OCI-LY1 (cell line): ENCODE data around the gene PREP.
"Not testable (repeated sequence)": the region's sequence is repeated elsewhere in the genome, so short reads cannot be mapped to it uniquely, and the experiment has no call there.

ENCODE experiments used
- H2AFZ ChIP-seq: fragments of 200-600 bp; sonication (generic), shearing (Covaris generic); 2 replicates; pipeline ENCODE4 v1.6.0; 2014; ENCODE audit warnings: antibody characterized with exemption, mild to moderate bottlenecking, low read length
- H3F3A ChIP-seq: fragments of 200-600 bp; sonication (generic), shearing (Covaris generic); 2 replicates; pipeline ENCODE4 v1.6.0; 2014; ENCODE audit warnings: mild to moderate bottlenecking, antibody characterized with exemption, low read length, moderate library complexity; ENCODE audit not compliant: insufficient read depth
- H3K27ac ChIP-seq: fragments of 200-600 bp; sonication (generic); 2 replicates; pipeline ENCODE4 v1.5.1; 2014; ENCODE audit warnings: low read length, mixed run types, mild to moderate bottlenecking, low read depth; ENCODE audit not compliant: poor library complexity, severe bottlenecking
- H3K27me3 ChIP-seq: fragments of 200-600 bp; sonication (generic); 2 replicates; pipeline ENCODE4 v1.6.0; 2014; ENCODE audit warnings: antibody characterized with exemption, mild to moderate bottlenecking, low read length, moderate library complexity; ENCODE audit not compliant: insufficient read depth
- H3K36me3 ChIP-seq: fragments of 200-600 bp; sonication (generic); 2 replicates; pipeline ENCODE4 v1.6.1; 2014; ENCODE audit warnings: mild to moderate bottlenecking, antibody characterized with exemption, low read length, moderate library complexity, mixed read lengths; ENCODE audit not compliant: insufficient read depth
- H3K4me1 ChIP-seq: fragments of 200-600 bp; sonication (generic); 2 replicates; pipeline ENCODE4 v1.5.1; 2014; ENCODE audit warnings: mild to moderate bottlenecking, low read length, moderate library complexity; ENCODE audit not compliant: insufficient read depth, severe bottlenecking
- H3K4me2 ChIP-seq: fragments of 200-600 bp; sonication (generic), shearing (Covaris generic); 2 replicates; pipeline ENCODE4 v1.6.1; 2014; ENCODE audit warnings: low read length
- H3K4me3 ChIP-seq: fragments of 200-600 bp; sonication (generic); 2 replicates; pipeline ENCODE4 v1.5.1; 2014; ENCODE audit warnings: low read length, low read depth, mild to moderate bottlenecking, mixed read lengths; ENCODE audit not compliant: poor library complexity, severe bottlenecking
- H3K79me2 ChIP-seq: fragments of 200-600 bp; shearing (Covaris generic); 2 replicates; pipeline ENCODE4 v1.6.1; 2016; ENCODE audit warnings: mixed run types, low read length, mixed read lengths; ENCODE audit not compliant: insufficient read depth
- H3K9ac ChIP-seq: fragments of 200-600 bp; sonication (generic), shearing (Covaris generic); 2 replicates; pipeline ENCODE4 v1.6.1; 2014; ENCODE audit warnings: mild to moderate bottlenecking, low read length, mixed read lengths
- H3K9me2 ChIP-seq: fragments of 200-600 bp; sonication (generic), shearing (Covaris generic); 2 replicates; pipeline ENCODE4 v1.6.1; 2014; ENCODE audit warnings: low read depth, mild to moderate bottlenecking, low read length, mixed read lengths
- H3K9me3 ChIP-seq: fragments of 200-600 bp; shearing (Covaris generic); 2 replicates; pipeline ENCODE4 v1.6.1; 2014; ENCODE audit warnings: low read length, mixed read lengths
- H4K20me1 ChIP-seq: fragments of 200-600 bp; sonication (generic), shearing (Covaris generic); 2 replicates; pipeline ENCODE4 v1.6.0; 2016; ENCODE audit warnings: mild to moderate bottlenecking, low read length; ENCODE audit not compliant: insufficient read depth
- EZH2 ChIP-seq: fragments of 200-600 bp; sonication (generic), shearing (Covaris generic); IDR thresholded peaks from 2 replicates; pipeline ENCODE4 v1.8.0; 2017; ENCODE audit warnings: borderline replicate concordance, mixed run types, mild to moderate bottlenecking, antibody characterized with exemption, low read length, moderate library complexity, mixed read lengths
- TF ChIP-seq, protein P1 (sequence below): fragments of 200-600 bp; sonication (generic), shearing (Covaris generic); IDR thresholded peaks from 2 replicates; pipeline ENCODE4 v1.5.1; 2017; ENCODE audit warnings: mild to moderate bottlenecking, antibody characterized with exemption, low read length, moderate library complexity, mixed read lengths

Gene PREP

DNA sequence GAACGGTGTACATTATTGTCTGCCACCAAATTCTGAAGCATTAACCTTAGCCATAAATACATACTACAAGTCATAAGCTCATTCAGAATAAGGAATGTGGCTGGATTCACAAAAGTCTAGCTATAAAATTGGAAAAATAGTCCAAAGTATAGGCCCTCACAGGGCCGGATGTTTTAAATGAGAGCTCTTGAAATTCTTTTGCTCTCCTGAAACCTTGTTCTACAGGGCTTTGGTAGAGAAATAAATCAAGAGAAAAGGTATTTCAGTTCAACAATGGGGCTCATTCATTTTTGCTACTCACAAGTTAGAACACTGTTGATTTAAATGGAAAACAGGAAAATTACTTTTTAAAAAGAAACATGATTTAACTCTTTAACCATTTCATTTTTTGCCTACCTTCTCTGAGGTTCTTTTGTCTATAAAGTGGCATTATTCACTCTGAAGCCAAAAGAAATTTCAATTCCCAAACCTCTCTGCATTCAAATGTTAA lies 58.0 kb downstream of the PREP start:
- Histone ChIP-seq H3K27ac (no peak overlapping the region), H3K79me2 (no peaks in the 10 kb centered on the region), H2AFZ (no peak overlapping the region), H3K4me1 (no peaks in the 10 kb centered on the region), H3K9me2 (no peaks in the 10 kb centered on the region), H3K9ac (no peak overlapping the region), H3K9me3 (no peaks in the 10 kb centered on the region), H3K27me3 (no peaks in the 10 kb centered on the region), H3K36me3 (peaks cover 11% of the 10 kb centered on the region; the same call in 1 of the 2 replicates), H3K4me2 (no peak overlapping the region), H3K4me3 (no peak overlapping the region), H4K20me1 (no peaks in the 10 kb centered on the region), H3F3A (no peaks in the 10 kb centered on the region)
- TF ChIP-seq, protein P1, sequence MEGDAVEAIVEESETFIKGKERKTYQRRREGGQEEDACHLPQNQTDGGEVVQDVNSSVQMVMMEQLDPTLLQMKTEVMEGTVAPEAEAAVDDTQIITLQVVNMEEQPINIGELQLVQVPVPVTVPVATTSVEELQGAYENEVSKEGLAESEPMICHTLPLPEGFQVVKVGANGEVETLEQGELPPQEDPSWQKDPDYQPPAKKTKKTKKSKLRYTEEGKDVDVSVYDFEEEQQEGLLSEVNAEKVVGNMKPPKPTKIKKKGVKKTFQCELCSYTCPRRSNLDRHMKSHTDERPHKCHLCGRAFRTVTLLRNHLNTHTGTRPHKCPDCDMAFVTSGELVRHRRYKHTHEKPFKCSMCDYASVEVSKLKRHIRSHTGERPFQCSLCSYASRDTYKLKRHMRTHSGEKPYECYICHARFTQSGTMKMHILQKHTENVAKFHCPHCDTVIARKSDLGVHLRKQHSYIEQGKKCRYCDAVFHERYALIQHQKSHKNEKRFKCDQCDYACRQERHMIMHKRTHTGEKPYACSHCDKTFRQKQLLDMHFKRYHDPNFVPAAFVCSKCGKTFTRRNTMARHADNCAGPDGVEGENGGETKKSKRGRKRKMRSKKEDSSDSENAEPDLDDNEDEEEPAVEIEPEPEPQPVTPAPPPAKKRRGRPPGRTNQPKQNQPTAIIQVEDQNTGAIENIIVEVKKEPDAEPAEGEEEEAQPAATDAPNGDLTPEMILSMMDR: no peak
- TF ChIP-seq EZH2: no peak

GRCh38 chr6:105338350-105338983 lies 64.4 kb downstream of the PREP start:
- H4K20me1 ChIP-seq, H3K4me1 ChIP-seq, H3K27me3 ChIP-seq, H3F3A ChIP-seq, H3K9me2 ChIP-seq, H3K4me2 ChIP-seq, H3K79me2 ChIP-seq, H3K4me3 ChIP-seq, H3K9ac ChIP-seq, H2AFZ ChIP-seq, H3K27ac ChIP-seq, H3K9me3 ChIP-seq, H3K36me3 ChIP-seq: not testable (repeated sequence)

- no peaks in the 10 kb centered on the region for H3K9me3 ChIP-seq
Observed at GRCh38 chr6:105336986-105337385, 65.9 kb downstream of the PREP start.

More at GRCh38 chr6:105336986-105337385, 65.9 kb downstream of the PREP start:
- Histone ChIP-seq H3K4me2 (no peak overlapping the region), H3K27ac (no peak overlapping the region), H3K4me3 (no peak overlapping the region), H3K36me3 (peaks cover 8% of the 10 kb centered on the region), H3K27me3 (no peaks in the 10 kb centered on the region), H2AFZ (no peak overlapping the region), H3K9ac (no peak overlapping the region), H4K20me1 (no peaks in the 10 kb centered on the region), H3K9me2 (no peaks in the 10 kb centered on the region), H3F3A (no peaks in the 10 kb centered on the region), H3K4me1 (no peaks in the 10 kb centered on the region), H3K79me2 (no peaks in the 10 kb centered on the region)
- TF ChIP-seq EZH2: no peak
- TF ChIP-seq, protein P1: no peak
